Dermis blood vessel endothelial cell (primary cell): ENCODE measurements around the gene TYK2. TPM values are rescaled to one million over a fixed set of nuclear protein-coding genes. Genes with fewer than 3 reads are reported as not detected.
"Not testable (repeated sequence)": the region's sequence is repeated elsewhere in the genome, so short reads cannot be mapped to it uniquely, and the experiment has no call there.

Experiments
- DNase-seq: peaks from one replicate; pipeline ENCODE4 v3.0.0; 2010
- total RNA-seq: library from RNA; depleted of rRNA; stranded (reverse); fragments of >200 nt; gene quantifications from 2 replicates; pipeline ENCODE4 v1.2.3, GENCODE V29; 2014

TYK2 gene
- total RNA-seq, 1 donor from 2014 or later, result 95.6 TPM

GRCh38 chr19:10368101-10368803 is 12.1 kb downstream of the TYK2 start:
- no peak for DNase-seq

DNA sequence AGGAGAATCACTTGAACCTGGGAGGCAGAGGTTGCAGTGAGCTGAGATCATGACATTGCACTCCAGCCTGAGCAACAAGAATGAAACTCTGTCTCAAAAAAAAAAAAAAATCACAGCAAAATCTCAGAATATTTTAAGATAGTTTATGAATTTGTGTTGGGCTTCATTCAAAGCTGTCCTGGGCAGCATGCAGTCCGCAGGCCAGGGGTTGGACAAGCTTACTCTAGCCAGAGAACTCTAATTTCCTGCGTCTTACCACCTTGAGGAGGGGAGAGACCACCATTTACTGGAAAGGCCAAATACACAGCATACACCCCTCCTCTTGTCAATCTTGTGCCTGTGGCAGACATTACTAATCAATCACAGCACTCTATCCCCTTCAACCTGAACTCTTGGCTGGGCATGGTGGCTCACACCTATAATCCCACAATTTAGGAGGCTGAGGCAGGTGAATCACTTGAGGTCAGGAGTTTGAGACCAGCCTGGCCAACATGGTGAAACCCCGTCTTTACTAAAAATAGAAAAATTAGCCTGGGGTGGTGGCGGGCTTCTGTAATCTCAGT is 13.3 kb downstream of the TYK2 start:
- DNase-seq, result not testable (repeated sequence)

DNA sequence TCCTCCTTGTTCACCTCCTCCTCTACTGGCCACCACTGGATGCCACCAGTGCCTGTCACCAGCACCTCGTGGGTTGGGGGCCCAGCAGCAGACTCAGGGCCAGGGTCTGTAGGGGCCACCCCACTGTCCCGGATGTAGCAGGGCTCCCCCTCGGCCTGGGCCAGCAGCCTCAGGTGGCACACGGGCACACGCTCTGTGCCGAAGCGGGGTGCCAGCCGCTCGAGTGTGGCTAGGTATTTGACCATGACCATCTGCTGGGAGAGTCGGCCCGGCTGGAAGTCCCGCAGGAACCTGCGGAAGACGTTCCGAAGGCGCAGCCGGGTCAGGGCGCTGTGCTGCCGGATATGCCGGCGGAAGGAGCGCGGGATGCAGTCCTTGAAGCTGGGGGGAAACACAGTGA is 14.9 kb downstream of the TYK2 start:
- DNase-seq, result no peak

- no peak for DNase-seq
Observed at GRCh38 chr19:10364644-10365043, 15.7 kb downstream of the TYK2 start.

DNA sequence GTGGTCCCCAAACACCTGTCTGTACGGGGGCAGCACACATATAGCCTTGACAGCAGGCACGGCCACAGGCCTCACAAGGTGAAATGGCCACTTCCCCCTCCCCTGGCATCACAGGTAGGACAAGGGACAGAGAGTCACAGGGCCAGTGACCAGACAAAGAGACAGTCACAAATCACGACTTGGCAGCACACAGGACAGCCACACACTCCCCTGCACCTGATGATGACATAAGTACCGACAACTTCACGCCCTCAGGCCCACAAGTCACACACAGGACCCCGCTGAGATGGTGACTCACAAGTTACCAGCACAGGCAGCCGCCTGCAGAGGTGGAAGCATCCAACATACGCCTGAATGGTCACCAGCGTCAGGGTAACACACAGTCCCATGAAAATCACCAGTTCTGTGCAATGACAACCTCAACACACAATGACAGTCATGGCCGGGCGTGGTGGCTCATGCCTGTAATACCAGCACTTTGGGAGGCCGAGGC is 16.5 kb downstream of the TYK2 start:
- DNase-seq, result no peak

GRCh38 chr19:10362259-10362658 is 18.1 kb downstream of the TYK2 start:
- no peak for DNase-seq

GRCh38 chr19:10361569-10362011 is 18.8 kb downstream of the TYK2 start:
- DNase-seq, result no peak

- no peak for DNase-seq
Observed at GRCh38 chr19:10356431-10356830, 23.9 kb downstream of the TYK2 start.

DNA sequence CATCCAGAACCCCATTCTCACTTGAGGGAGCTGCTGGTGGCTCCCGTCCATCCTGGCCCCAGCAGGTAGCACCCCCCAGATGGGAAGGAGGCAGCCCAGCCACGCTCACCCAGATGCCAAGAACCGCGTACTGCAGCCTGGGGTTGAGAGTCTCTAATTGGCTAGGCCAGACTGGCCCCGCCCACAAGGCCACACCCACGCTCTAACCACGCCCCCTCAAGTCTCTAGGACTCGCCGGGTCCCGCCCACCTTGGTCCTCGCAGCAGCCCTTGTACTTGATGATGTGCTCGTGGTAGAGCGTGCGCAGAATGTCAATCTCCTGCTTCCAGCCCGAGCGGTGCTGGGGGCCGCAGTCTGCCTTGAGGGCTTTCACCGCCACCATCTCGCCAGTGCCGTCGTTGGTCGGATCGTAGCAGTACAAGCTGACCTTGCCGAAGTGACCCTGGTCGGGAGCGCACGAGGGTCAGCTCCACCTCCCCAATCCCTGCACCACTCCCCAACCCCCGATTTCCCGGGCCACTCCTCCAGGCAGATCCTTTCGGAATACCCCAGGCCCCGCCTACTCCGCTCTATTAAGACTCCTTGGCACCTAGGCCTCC is 26.5 kb downstream of the TYK2 start:
- peak; percentile 28 for DNase-seq

GRCh38 chr19:10352764-10353671 is 27.4 kb downstream of the TYK2 start:
- no peak for DNase-seq

DNA sequence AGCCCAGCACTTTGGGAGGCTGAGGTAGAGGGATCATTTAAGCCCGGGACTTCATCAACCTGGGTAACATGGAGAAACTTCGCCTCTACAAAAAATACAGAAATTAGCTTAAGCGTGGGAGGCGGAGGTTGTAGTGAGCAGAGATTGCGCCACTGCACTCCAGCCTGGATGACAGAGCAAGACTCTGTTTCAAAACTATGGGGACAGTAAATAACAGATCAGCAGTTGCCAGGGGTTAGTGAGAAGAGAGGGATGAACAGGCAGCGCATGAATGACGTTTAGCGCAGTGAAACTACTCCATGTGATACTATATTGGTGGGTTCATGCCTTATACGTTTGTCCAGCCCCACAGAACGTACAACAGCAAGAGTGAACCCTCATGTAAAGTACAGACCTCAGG is 33.9 kb downstream of the TYK2 start:
- no peak for DNase-seq

DNA sequence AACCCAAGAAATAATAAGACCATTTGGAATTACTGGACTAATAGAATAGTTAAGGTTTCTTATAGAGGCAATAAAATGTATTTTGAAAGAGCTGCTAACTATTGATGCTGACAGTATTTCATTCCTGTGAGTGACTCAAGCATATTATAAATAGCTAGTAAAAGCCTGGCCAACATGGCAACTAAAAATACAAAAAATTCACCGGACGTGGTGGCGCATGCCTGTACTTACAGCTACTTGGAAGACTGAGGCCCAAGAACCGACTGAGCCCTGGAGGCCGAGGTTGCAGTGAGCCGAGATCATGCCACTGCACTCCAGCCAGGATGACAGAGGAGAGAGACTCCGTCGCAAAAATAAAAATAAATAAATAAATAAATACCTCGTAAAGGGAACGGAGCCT is 35.6 kb downstream of the TYK2 start:
- DNase-seq, result no peak

DNA sequence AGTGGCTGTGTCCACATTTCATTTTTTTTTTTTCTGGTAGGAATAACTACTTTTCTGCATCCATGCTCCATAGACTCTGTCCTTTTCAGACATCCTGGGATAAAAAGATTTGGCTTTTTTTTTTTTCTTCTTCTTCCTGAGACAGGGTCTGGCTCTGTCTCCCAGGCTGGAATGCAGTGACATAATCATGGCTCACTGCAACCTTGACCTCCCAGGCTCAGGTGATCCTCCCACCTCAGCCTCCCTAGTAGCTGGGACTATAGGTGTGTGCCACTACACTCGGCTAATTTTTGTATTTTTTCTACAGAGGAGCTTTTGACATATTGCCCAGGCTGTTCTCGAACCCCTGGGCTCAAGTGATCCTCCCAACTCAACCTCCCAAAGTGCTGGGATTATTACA is 36.9 kb downstream of the TYK2 start:
- DNase-seq, result no peak

- no peak for DNase-seq
Observed at GRCh38 chr19:10339977-10340376, 40.4 kb downstream of the TYK2 start.

- DNase-seq, result peak; percentile 14
Observed at GRCh38 chr19:10339380-10339960, 40.9 kb downstream of the TYK2 start, which contains the start of gene ICAM3. Gene ICAM3, minus strand, starts transcription at chr19:10339624. Its CDS starts 10 bp downstream, at chr19:10339614.

GRCh38 chr19:10338940-10339339 is 41.4 kb downstream of the TYK2 start:
- no peak for DNase-seq

DNA sequence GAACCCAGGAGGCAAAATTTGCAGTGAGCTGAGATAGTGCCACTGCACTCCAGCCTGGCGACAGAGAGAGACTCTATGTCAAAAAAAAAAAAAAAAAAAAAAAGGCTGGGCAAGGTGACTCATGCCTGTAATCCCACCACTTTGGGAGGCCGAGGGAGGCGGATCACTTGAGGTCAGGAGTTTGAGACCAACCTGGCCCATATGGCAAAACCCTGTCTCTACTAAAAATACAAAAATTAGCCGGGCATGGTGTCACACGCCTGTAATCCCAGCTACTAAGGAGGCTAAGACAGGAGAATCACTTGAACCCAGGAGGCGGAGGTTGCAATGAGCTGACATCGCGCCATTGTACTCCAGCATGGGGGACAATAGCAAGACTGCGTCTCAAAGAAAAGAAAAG is 43.6 kb downstream of the TYK2 start:
- not testable (repeated sequence) for DNase-seq

GRCh38 chr19:10335352-10335985 is 44.9 kb downstream of the TYK2 start:
- DNase-seq, result no peak

- DNase-seq, result peak; percentile 98
Observed at GRCh38 chr19:10334588-10335351, 45.6 kb downstream of the TYK2 start.

DNA sequence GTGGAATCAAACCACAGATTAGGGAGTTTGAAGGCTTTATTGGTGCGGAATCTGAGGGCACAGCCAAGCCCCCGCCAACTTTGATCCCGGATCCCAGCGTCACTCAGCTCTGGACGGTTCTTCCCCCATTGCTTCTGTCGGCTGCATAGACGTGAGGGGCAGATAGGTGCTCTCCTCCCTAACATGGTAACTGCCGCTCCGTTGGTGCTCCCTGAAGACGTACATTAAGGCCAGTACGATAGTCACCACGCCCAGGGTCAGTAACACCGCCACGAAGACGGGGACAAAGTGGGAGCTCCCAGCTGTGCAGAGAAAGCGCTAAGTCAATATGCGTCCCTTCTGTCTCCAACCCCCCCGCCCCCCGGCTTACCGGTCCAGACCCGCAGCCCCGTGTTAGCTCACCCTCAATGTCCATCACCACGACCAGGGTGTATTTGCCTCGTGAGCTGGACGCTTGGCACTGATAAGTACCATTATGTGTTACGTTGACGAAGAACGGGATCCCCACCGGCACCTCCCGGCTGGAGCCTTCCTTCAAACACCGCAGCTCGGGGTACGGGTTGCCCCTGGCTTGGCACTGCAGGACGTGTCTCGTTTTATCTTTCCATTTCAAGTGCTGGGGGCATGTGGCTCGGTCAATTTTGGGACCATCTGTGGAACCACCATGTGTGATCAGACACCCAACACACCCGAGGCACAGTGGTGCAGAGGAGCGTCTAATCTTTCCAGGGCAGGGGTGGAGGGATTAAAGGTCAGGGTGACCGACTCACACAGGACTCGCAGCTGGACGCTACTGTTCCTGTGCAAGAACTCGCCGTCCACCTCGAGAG is 46.4 kb downstream of the TYK2 start:
- no peak for DNase-seq
